NCI-H2107 treated with DMSO at 0.1 percent for 48 hours (cell line): ENCODE data around the gene PHOSPHO2.

ENCODE experiments used
- DNase-seq: peaks from one replicate; lab custom pipeline; 2025; ENCODE audit not compliant: unreplicated experiment; lab: John Stamatoyannopoulos, UW

The PHOSPHO2 gene, protein sequence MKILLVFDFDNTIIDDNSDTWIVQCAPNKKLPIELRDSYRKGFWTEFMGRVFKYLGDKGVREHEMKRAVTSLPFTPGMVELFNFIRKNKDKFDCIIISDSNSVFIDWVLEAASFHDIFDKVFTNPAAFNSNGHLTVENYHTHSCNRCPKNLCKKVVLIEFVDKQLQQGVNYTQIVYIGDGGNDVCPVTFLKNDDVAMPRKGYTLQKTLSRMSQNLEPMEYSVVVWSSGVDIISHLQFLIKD

DNA sequence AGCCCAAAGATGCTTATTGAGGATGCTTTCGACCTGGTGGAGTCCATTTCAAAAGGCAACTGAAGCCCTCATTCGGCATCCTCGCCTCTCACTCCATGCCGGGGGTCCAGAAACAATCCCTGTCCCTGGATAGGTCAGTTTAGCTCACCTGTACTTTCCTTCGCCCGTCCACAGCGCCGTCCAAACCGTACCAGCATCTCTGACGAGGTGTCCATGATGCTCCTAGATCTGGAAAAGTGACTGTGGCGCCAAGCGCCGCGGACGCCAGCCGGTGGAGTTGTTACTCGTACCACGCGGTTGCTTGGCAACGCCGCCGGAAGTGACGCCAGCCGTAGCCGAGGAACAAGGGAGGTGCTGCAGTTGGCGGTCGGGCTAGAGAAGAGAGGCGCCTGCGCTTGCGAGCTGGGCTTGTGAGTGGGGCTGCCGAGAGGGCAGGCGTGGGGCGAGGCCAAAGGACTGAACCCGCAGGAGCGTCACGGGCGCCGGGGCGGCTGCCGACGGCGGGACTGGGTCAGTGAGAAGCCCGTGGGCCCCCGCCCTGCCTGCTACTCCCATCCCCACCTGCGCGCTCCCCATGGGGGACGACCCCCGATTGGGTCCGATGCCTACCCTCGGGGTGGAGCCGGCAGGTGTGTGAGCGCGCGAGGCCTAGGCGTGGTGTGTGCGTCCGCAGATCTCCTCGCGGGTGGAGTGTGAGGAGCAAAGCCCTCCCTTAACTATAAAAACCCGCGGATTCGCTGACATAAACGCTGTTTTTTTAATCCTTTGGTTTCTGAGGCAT is at the start of gene PHOSPHO2, which contains the start of gene CFAP210:
Gene PHOSPHO2 (plus strand): TSS at position 357 of the 781 bp plus-strand sequence. CDS start 6,503 bp downstream, outside the sequence.
Gene CFAP210 (minus strand): TSS at position 293 of the 781 bp plus-strand sequence. CDS start 78 bp downstream, at position 215.
- DNase-seq, result peak; percentile 84

- DNase-seq, result no peak
These were observed 46.8 kb upstream of the PHOSPHO2 start for GRCh38 chr2:169647496-169647895.

DNA sequence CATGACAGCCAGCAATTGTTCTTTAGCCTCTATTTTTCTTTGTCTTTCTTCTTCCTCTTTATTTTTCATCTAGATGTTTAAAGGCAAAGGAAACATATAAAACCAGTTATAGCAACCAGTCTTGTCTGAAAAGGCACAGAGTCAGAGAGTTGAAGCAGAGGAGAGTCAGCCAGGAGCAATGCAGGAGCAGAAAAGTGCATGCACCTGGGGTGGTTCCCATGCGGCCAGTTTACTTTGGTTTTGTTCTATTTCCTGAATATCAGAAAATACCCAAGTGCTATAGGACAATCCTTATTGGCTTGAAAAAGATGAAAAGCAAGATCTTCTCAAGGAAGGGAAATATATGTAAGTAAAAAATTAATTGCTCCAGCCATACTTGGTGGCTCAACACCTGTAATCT is 45.0 kb upstream of the PHOSPHO2 start:
- DNase-seq, result no peak

DNA sequence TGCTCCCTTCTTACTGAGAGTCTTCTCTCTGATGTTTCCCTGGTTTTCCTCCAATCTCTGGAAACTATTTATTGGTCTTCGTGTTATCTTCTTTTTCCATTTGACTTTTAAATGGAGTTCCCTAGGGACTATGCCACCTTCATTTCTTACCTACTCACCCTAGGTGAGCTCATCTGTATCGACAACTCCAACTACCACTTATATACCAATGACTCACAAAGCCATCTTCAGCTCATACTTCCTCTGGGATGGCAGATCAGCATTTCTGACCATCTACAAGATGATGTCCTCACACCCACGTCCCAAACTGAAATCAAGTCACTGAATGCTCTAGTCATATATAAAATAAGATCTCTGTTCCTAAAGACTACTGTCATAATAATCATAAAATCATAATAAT is 40.6 kb upstream of the PHOSPHO2 start:
- no peak for DNase-seq

- no peak for DNase-seq
These were observed 38.1 kb upstream of the PHOSPHO2 start for GRCh38 chr2:169656164-169656563.

DNA sequence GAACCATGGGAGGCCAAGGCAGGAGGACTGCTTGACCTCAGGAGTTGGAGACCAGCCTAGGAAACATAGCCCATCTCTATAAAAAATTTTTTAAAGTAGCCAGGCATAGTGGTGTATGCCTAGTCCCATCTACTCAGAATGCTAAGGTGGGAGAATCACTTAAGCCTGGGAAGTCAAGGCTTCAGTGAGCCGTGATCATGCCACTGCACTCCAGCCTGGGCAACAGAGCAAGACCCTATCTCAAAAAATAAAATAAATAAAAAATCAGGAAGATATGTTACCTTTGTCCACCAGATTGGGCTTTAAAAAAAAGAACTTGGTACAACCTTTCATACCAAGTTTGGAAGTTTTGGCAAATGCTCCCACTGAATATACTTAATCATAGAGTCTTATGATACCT is 35.4 kb upstream of the PHOSPHO2 start:
- DNase-seq, result no peak

DNA sequence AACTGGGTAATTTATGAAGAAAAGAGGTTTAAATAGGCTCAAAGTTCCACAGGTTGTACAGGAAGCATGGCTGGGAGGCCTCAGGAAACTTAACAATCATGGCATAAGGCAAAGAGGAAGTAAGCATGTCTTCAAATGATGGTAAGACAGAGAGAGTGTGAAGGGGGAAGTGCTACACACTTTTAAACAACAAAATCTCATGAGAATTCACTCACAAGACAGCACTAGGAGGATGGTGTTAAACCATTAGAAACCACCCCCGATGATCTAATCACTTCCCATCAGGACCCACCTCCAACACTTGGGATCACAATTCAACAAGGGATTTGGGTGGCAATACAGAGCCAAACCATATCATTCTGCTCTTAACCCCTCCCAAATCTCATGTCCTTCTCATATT is 34.9 kb upstream of the PHOSPHO2 start:
- DNase-seq, result no peak

DNA sequence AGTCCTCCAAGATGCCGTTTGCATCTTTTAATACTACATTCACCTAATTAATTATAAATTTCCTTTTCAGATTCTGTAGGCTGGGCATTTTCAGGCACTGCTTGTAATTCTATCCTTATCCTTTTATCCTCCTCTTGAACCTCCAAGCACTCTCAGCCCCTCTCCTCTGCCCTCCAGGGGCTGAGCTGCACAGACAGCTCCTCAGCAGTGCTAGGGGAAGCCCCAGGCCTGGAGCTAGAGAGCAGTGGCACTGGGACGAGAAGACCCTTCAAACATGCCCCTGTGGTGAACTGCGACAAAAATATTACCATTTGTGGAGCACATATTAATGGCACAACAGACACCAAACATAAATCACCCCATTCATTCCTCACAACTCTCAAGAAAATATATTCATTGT is 33.0 kb upstream of the PHOSPHO2 start:
- DNase-seq, result peak; percentile 29

DNA sequence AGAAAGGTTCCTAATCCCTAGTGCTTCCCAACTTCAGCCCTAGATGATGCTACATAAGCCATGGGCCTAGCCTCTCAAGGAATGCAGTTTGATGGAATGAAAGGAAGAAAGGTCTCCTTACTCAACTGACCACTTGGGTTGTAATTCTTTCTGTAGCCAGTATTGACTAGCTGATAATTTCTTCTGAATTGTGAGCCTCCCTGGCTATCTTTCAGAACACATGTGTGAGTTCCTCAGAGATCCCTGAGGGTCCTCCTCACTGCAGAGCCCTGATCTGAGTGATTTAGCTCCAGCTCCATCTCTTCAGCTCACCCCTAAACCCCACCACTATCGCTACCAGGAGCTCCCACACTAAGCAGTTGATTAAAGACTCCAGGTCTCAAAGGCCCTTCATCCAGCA is 31.5 kb upstream of the PHOSPHO2 start:
- DNase-seq, result no peak

GRCh38 chr2:169663247-169663646 is 31.0 kb upstream of the PHOSPHO2 start:
- DNase-seq, result no peak

DNA sequence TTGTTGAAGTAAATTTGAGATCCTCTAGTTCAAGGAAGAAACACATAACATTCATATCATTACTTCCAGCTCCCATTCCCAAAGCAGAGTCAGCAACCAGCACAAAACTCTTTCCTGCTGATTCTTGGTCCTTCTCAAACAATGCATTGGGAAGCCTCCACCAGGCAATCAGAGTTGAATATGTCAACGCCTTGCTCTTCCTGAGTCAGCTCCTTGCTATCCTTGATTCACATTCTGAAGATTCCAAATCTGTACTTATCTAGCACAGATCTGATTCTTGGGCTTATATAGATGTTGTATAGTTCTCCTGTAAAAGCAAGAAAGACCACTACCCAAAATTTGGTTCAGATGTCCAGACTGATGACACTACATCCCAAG is 29.7 kb upstream of the PHOSPHO2 start:
- no peak for DNase-seq

DNA sequence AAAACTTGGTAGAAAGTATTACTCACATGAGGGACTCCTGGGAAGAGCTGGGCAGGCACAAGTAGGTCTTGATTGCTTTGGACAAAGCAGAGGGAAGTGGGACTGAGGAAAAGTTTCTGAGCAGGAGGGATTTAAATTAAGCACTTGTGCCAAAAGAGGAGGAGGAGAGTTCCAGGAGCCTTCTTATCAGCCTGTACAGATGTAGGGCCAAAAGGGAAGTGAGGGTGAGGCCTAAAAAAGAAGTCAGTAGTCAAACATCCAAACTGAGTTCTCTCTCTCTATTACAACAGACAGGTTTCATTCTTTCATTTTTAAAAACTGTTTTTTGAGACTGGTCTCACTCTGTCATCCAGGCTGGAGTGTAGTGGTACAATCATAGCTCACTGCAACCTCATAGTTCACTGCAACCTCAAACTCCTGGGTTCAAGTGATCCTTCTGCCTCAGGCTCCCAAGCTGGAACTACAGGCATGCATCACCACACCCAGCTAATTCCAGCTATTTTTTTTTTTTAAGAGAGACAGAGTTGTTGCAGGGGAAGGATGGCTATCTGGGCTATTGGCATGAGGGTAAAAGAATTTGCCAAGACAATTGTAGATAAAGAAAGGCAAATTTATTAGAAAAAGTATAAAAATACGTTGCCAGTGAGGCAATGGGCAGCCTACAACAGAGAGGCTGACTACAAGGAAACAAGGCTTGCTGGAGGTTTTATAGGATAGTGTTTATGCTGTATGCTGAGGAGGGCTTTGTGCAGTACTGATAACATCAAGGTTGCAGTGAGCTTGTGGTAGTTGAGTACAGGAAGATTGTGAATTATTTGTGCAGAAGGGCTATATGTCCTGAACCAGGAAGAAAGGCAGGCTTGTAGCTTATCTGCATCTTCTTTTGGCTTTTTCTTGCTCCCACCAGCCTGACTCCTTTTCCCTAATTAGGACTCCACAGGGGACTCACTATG is 29.0 kb upstream of the PHOSPHO2 start:
- no peak for DNase-seq

DNA sequence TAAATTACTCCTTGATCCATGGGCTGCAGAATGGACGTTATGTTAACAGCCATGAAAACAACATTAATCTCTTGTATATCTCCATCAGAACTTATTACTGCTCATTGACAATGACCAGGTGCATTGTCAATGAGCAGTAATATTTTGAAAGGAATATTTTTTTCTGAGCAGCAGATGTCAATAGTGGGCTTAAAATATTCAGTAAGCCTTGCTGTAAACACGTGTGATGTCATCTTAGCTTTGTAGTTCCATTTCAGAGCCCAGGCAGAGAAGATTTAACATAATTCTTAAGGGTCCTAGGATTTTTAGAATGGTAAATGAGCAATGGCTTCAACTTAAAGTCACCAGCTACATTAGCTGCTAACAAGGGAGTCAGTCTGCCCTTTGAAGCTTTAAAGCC is 26.7 kb upstream of the PHOSPHO2 start:
- no peak for DNase-seq

GRCh38 chr2:169670215-169670651 is 24.0 kb upstream of the PHOSPHO2 start:
- DNase-seq, result no peak

GRCh38 chr2:169670937-169671336 is 23.3 kb upstream of the PHOSPHO2 start:
- no peak for DNase-seq

DNA sequence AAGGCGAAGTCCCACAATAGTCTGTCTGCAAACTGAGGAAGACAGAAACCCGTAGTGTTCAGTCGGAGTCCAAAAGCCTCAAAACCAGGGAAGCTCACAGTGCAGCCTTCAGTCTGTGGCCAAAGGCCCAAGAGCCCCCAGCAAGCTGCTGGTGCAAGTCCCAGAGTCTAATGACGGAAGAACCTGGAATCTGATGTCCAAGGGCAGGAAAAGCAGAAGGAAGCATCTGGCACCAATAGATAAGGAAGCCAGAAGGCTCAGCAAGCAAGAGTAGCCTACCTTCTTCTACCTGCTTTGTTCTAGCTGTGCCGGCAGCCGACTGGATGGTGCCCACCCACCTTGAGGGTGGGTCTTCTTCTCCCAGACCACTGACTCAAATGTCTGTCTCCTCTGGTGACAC is 21.9 kb upstream of the PHOSPHO2 start:
- no peak for DNase-seq

DNA sequence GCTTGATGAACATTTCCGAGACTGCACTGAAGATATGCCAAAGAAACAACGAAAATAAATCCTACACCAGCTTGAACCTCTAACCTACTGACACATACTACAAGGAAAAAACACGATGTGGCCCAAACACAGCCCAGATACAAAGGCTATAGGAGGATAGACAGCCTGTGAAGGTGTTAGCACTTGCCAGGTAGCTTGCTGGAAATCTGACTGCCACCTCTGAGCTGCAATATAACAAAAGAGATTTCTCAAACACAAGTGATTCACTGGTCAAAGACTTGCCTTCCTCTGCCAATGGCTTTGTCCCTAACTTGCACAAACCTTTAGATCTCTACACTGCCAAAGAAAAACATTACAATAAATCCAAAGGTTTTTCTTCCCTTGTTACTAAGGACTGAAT is 21.2 kb upstream of the PHOSPHO2 start:
- no peak for DNase-seq

DNA sequence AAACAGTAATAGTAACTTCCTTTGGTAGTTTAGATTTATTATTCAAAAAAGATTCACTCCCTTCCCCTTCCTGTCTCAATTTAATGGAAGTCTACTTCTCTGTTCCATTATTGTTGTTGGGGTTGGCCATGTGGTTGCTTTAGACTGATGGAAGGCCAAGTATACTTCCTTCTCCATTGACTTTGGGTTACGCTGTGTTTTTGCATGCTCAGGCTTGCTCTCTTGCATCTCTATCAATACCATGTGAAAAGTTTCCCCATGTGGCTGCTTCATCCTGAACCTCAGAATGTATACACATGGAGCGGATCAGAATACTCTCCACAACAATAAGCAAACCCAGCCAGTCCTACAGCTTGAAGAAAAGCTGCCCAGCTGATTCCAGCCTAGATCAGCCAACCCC is 20.3 kb upstream of the PHOSPHO2 start:
- no peak for DNase-seq

GRCh38 chr2:169676357-169676756 is 17.9 kb upstream of the PHOSPHO2 start:
- DNase-seq, result no peak

DNA sequence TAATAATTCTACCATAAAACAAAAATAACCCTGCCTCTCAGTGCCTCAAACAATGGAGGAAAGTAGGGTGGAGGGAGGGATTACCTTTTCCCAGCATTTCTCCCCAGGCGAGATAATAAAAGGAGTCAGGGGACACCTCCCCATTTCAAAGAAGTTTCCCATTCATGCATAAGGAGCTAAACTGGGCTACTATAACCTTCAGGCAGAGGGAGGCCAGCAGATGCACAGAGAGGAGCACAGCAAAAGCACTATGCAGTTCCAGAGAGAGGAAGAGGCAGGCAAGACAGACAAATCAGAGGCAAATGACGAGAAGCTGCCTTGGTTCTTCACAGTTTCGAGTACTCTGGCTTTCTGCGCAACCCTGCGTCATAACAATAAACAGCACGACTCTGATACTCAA is 17.4 kb upstream of the PHOSPHO2 start:
- no peak for DNase-seq

DNA sequence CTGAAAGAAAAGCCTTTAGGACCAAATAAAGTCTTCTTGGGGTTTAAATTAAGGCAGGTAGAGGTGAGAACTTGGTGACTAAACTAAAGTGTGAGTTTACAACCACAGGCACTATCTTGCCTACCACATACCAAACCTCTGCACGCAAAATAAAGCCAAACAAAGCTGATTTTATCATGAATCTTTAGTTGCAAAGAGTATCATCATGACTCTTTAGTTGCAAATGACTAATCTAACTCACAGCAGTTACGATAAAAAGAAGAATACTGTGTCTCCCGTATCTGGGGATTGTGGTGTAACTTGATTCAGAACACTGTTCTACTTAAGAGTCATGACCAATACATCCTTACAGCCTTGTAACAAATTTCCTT is 11.2 kb upstream of the PHOSPHO2 start:
- DNase-seq, result no peak
